Skin of body (tissue), 2 donors: Measurements from ENCODE around the gene AADACL2. TPM values are rescaled to one million over a fixed set of nuclear protein-coding genes. Genes with fewer than 3 reads are reported as not detected.
"Not testable (repeated sequence)": the region's sequence is repeated elsewhere in the genome, so short reads cannot be mapped to it uniquely, and the experiment has no call there.

Experiments used
- DNase-seq: peaks from one replicate; lab custom pipeline; 2025; lab: John Stamatoyannopoulos, UW
- total RNA-seq: library from RNA; depleted of rRNA; stranded (reverse); fragments of >200 nt; gene quantifications from one replicate; pipeline ENCODE4 v1.2.3, GENCODE V29; 2014

The AADACL2 gene
- total RNA-seq: 21.6 TPM

DNA sequence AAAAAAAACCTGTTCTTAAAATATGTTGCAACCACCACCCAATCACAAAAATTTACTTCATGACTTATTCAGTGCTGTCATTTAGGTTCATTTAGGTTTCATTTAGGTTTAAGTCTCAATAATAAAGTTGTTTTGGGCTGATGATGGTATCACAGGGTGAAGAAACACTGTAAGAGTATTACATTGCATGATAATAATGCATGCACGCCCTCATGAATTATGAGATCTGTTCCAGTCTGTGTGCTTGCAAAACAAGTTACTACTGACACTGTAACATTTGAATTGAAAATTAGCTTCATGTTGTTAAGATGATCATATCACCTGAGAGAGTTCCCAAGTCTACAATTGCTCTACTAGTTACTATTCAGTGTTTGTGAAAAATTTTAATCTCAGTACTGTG, at the start of gene AADACL2:
Gene AADACL2, plus strand, starts transcription at position 315 of the 400 bp plus-strand sequence. CDS start 109 bp downstream, outside the sequence.
- DNase-seq: no peak

- no peak for DNase-seq
Measured at GRCh38 chr3:151684094-151684493, 49.6 kb upstream of the AADACL2 start.

GRCh38 chr3:151686257-151686656, 47.5 kb upstream of the AADACL2 start:
- DNase-seq: no peak

DNA sequence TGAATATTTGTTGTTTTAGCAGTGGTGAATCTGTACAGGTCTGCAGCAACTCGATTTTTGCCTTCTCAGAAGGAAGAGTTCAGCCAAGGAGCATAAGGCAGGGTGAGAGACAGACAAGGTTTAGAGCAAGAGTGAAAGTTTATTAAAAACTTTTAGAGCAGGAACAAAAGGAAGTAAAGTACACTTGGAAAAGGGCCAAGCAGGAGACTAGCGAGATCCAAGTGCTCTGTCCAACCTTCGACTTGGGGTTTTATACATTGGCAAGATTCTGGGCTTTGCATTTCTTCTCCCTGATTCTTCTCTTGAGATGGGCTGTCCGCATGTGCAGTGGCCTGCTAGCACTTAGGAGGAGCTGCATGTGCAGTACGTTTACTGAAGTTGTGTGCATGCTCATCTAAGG, 46.7 kb upstream of the AADACL2 start:
- peak; percentile 10 for DNase-seq

GRCh38 chr3:151688571-151688970, 45.2 kb upstream of the AADACL2 start:
- DNase-seq: no peak

DNA sequence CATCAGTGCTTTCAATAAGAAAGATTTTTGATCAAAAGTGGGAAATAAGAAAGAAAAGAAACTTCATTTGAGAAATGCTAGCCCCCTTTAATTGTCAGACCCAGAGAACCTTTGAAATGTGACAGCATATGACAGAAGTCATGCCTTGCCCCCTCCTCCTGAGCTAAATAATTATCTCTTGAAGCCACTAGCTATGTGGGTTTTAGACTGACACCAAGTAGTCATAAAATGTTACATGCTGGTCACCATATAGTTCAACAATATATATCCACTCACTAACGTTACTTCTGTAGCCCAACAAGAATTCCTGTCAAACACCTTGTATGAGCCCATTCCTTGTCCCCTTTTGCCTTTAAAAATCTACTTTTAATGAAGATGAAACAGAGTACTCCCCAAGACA, 43.1 kb upstream of the AADACL2 start:
- DNase-seq: no peak

GRCh38 chr3:151697496-151697895, 36.2 kb upstream of the AADACL2 start:
- no peak for DNase-seq

DNA sequence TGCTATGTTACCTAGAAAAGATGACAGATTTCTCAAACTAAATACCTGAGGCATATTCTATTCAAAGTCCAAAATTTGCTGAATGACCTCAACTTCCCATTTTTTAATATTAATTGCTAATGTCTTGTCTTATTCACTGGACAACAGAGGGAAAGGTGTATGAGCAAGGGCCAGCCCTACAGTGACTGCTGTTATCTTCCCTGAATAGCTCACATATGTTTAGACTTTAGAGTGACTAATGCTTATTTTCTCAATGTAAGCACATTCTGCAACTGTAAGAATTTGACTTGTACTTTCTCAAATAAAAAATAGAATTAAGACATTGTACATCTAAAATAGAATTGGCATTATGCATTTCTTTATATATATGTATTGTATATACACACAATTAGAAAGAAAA, 26.5 kb upstream of the AADACL2 start:
- DNase-seq: no peak

GRCh38 chr3:151708868-151709267, 24.9 kb upstream of the AADACL2 start:
- no peak for DNase-seq

DNA sequence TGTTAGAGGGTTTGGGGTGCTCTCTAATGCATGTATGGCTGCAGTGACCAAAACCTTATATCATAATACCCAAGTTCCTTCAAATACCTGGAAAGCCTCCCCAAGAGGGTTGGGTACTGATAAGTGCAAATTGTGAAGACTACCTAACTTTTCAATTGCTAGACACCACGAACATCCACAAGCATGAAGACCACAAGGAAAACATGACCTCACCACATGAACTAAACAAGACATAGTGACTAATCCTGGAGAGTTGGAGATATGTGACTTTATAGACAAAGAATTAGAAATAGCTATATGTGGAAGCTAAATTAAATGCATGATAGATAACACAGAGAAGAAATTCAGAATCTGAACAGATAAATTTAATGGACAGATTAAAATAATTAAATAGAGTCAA, 23.9 kb upstream of the AADACL2 start:
- DNase-seq: no peak

- no peak for DNase-seq
Measured at GRCh38 chr3:151721294-151721693, 12.4 kb upstream of the AADACL2 start.

- DNase-seq: no peak
Measured at GRCh38 chr3:151722856-151723255, 10.9 kb upstream of the AADACL2 start.

GRCh38 chr3:151724576-151725562, 8.9 kb upstream of the AADACL2 start:
- no peak for DNase-seq

GRCh38 chr3:151726016-151726415, 7.7 kb upstream of the AADACL2 start:
- DNase-seq: no peak

GRCh38 chr3:151732861-151733260, 866 bp upstream of the AADACL2 start:
- no peak for DNase-seq

DNA sequence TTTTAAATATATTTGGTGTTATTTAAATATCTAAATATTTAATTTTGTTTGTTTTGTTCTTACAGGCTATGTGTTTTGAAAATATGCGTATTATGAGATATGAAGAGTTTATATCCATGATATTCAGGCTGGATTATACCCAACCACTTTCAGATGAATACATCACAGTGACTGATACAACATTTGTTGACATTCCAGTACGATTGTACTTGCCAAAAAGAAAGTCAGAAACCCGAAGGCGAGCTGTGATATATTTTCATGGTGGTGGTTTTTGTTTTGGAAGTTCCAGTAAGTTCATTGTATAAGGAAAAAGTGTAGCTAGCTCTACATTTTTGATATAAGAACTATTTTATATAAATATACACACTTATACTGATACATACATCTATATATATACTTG, 6.9 kb downstream of the AADACL2 start:
- no peak for DNase-seq

- no peak for DNase-seq
Measured at GRCh38 chr3:151743855-151744254, 10.1 kb downstream of the AADACL2 start.

DNA sequence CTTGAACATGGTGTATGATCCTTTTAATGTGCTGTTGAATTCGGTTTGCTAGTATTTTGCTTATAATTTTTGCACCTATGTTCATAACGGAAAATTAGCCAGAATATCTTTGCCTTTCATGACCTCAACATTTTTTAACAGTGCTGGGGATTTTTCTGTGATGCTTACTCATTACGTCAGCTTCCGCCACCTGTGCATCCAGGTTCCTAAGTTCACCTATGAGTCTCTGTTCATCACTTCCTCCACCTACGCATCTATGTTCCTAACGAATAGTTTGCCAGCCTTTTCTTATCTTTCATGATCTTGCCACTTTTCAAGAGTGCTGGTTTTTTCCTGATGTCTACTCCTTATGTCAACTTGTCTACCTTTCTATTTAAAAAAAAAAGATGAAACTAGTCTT, 16.5 kb downstream of the AADACL2 start:
- no peak for DNase-seq

GRCh38 chr3:151750678-151751077, 17.0 kb downstream of the AADACL2 start:
- no peak for DNase-seq

GRCh38 chr3:151751161-151751560, 17.4 kb downstream of the AADACL2 start:
- DNase-seq: peak; percentile 37

- no peak for DNase-seq
Measured at GRCh38 chr3:151753846-151754245, 20.1 kb downstream of the AADACL2 start.

DNA sequence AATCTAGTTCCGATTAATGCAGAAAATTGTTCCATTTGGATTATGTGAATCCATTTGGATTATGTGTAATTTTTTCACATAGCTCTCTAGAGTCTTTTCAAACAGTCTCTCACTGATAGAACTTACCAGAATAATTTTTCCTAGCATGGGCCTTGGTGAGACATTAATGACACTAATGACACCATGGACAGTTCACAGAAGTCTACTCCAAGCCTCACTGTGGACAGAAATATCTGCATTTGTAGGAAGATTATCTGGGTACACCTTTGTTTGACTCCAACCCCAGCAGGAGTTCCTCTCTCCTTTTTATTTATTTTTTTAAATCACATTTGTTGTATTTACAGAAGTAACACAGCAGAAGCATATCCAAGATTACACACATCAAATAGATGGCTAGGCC, 27.9 kb downstream of the AADACL2 start:
- no peak for DNase-seq

GRCh38 chr3:151764699-151765098, 31.0 kb downstream of the AADACL2 start:
- DNase-seq: not testable (repeated sequence)
